Measurements from ENCODE around the gene SYTL3.
"Not testable (repeated sequence)": the region's sequence is repeated elsewhere in the genome, so short reads cannot be mapped to it uniquely, and the experiment has no call there.

Gene SYTL3, protein sequence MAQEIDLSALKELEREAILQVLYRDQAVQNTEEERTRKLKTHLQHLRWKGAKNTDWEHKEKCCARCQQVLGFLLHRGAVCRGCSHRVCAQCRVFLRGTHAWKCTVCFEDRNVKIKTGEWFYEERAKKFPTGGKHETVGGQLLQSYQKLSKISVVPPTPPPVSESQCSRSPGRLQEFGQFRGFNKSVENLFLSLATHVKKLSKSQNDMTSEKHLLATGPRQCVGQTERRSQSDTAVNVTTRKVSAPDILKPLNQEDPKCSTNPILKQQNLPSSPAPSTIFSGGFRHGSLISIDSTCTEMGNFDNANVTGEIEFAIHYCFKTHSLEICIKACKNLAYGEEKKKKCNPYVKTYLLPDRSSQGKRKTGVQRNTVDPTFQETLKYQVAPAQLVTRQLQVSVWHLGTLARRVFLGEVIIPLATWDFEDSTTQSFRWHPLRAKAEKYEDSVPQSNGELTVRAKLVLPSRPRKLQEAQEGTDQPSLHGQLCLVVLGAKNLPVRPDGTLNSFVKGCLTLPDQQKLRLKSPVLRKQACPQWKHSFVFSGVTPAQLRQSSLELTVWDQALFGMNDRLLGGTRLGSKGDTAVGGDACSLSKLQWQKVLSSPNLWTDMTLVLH

DNA sequence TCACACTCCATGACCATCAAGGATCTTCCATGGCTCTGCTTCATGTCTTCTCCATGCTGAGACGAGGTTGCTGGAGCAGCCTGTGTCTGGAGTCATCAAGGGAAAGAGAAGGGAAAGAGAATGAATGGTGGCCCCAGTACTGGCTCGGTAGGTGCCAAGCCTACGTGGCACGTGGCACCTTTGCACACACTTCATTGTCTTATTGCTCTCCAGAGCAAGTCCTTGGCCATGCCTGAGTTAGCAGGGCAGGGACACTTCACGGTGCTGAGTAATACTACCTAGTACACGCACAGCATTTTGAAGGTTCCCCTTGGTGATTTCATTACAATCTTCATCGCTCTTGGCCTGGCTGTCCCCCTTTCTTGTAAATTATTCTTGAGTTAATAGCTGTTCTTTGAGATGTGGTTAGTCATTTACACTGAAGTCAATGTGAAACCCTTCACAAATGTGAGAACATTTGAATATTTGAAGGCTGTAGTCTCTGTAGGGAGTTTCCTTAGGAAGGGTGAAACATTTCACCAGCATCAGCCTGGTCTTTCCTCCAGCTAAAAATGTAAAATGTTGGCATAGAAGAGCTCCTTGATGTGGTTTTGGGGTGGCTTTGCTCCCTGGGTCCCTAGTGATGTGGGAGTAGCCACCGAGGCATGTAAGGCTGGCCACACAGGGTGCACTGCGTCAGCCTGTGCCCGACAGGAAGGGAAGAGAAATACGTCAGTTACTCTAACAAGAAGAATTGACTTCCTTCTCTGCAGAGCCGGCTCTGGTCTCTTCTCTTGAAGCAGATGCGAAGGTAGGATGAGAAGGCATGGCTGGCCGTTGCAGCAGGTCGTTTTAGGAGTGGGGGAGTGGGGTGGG lies at the start of gene SYTL3:
SYTL3 (plus strand) TSS at position 766 of the 855 bp plus-strand sequence. CDS start 13,215 bp downstream, outside the sequence.
- FAIRE-seq, result no peak

DNA sequence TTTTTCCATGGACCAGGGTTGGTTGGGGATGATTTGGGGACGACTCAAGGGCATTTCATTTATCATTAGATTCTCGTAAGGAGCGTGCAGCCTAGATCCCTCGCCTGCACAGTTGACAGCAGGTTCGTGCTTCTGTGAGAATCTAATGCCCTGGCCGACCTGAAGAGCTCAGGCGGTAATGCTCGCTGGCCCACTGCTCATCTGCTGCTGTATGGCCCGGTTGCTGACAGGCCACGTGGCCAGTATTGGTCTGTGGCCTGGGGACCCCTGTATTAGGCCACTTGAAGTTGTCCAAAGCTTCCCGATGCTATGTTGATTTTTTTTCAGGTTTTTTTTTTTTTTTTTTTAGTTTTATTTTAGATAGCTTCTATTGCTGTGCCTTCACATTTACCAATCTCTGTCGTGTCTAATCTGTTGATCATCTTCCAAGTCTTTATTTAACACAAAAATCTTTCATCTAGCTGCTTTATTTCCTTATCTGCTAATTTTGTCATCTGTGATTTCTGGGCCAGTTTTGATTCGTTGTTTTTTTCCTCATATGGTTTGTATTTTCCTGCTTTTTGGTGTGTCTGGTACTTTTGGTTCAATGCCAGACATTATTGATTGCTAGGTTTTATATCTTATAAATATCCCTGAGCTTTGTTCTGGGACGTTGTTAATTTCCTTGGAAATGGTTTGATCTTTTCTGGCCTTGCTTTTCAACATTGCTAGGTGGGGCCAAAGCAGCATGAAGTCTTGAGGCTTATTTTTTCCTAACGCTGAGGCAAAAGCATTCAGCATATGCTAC lies 46.4 kb upstream of the SYTL3 start:
- no peak for FAIRE-seq

DNA sequence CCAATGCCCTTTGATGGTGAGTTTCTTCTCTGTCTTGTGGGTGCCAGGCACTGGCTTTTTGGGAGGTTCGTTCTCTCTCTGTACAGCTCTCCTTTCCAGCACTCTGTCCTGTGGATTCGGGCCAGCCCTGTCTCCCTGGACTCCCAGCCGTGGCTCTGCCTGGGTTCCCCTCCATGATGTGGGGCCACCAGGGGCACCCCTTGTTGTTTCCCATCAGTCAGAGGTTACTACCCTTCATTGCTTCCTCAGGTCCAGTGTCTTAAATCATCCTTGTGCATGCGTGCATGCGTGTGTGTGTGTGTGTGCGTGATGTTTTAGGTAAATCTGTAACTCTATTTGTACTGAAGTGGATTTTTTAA lies 45.8 kb upstream of the SYTL3 start:
- no peak for FAIRE-seq

DNA sequence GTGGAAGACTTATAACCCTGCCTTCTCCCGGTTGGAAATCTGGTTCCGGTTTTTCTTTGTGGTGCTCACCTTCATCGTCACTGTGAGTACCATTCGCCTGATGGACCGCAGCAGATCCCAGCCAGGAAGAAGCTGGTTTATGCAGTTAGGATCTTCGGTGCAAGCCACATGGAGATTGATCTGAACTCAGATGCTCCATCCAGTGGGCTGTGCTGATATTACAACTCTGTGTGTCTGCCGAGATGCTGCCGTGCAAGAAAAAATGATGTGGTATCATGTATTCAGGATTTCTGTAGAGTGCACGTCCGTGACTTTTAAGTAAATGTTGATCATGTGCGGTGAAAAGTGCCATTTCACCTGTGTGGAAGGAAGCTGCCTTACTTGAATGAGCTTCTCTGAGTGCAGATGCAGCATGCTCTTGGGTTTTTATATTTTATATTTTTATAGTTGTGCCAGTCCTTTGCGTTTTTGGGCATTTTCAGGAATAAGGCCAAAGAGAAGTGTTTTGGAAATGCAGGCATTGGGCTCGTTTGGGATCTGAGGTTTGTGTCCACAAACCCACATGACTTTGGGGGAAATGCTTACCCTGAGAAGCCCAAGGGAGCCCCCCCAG lies 44.5 kb upstream of the SYTL3 start:
- peak; percentile 87 for FAIRE-seq

DNA sequence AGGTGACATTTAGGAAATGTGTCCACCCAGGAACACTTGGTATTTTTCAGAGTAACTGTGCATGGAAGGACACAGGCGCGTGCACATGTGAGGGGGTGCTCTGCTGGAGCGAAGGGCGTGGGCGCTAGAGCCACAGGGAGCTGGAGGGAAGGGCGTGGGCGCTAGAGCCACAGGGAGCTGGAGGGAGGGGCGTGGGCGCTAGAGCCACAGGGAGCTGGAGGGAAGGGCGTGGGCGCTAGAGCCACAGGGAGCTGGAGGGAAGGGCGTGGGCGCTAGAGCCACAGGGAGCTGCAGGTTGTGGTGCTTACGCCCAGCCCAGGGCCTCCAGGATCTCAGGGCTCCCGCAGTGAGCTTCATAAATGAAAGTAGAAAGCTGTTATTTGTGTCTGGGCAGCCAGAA lies 43.8 kb upstream of the SYTL3 start:
- FAIRE-seq, result not testable (repeated sequence)

DNA sequence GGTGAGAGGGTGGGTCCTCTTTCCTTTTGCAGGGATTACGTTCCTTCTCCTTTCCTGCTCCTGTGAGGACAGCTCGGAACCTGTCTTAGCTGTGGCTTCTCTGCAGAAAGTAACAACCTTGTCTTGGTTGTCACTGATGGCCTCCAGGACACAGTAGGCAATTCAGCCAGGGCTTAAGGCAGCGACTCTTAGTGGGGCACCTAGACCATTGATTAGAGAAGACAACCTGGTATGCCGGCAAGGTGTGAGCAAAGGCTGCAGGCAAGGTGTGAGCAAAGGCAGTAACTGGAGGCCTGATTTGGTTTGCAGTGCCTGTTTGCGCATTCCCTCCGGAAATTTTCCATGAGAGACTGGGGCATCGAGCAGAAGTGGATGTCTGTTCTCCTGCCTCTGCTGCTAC lies 42.9 kb upstream of the SYTL3 start:
- FAIRE-seq, result no peak

DNA sequence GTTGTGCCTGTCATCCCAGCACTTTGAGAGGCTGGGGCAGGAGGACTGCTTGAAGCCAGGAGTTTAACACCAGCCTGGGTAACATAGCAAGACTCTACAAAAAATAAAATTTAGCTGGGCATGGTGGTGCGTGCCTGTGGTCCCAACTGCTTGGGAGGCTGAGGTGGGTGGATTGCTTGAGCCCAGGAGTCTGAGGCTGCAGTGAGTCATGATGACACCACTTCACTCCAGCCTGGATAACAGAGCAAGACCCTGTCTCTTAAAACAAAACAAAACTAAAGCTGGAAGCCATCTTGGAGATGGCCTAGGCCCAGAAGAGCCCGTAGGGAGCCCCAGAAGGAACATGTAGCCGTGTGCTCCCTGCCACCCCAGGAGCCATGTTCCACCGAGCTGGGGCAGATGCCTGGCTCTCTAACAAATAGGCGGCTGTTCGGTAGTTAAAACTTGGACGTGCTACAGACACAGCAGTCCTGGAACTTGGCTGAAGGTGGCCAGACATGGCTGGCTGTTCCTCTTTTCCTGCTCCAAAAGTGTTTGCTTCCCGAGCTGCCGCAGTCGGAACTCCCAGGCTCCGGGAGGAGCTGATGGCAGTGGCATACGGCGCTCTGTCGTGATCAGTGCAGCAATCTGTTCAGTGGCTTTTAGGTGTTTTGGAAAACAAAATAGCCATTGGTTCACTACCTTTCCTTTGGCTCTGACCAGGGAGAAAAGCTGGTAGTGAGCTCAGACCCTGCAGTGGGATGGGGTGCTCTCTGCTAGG lies 42.3 kb upstream of the SYTL3 start:
- no peak for FAIRE-seq

DNA sequence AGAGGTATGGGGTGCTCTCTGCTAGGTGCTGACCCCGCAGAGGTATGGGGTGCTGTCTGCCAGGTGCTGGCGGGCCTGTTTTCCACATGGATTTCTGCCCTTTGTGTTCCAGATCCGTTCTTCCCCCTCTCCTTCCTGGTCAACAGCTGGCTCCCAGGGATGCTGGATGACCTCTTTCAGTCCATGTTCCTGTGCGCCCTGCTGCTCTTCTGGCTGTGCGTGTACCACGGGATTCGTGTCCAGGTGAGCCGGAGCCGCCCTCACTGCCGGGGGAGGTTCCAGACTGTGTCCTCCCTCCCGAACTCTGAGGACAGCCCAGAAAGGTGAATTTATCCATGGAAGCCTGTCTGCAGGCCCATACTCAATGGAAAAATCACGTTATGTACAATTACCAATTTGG lies 41.6 kb upstream of the SYTL3 start:
- no peak for FAIRE-seq

DNA sequence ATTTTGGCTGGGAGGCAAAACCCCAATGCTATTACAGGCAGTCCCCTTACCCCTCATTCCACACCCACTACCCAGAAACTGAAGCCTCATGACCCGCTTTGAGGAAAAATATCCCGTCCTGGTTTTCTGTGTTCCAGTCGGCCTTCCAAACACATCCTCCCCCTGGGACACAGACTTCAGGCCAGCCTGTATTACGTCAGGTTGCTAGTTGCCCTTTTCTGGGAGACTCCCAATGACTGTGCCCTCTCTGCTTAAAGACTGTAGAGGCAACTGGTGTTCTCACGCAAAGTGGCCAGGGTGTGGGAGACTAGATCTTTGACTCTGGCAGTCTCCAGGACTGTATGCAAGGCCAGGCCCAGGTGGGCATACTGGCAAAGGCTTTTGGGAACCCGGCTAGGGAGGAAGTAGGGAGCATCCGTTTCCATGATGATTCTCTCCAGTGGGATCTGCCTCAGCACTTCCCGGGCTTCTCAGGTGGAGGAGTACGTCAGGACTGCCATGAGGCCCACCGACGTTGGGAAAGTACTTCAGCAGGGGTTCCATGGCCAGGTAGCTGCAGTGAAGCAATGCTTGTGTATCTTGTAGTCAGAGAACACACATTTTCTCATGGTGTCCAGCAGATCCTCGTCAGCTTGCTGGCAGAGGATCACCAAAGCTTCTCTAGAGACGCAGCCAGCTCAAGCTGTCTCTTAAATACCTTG lies 40.2 kb upstream of the SYTL3 start:
- FAIRE-seq, result no peak

DNA sequence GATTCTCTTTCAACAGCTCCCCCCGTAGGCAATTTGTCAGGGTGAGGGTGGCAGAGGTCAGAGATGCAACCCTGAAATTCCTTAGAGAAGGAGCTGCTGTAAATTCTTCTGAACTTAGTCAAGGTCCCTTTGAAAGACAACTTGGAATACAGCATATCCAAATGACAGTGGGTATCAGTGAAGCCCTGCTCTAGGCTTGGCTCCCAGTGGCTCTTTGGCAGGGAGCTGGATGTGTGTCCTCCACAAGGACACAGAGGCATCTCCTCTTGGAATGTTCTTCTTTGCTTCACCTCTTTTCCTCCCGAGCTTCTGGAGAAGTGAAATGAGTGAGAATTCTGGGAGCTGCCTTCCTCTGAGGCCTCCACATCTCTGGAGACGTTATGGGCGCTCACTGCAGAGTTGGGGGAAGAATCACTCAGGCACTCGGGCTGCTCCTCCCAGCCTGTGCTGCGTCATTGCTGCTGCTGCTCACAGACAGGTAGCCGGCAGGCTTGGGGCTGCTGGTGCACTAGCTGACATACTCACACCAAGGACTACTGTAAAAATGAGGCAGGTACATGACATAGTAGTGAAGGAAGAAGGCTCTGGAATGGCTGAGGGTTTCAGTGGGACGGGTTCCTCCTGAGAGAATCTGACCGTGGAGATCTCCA lies 39.4 kb upstream of the SYTL3 start:
- FAIRE-seq, result no peak

DNA sequence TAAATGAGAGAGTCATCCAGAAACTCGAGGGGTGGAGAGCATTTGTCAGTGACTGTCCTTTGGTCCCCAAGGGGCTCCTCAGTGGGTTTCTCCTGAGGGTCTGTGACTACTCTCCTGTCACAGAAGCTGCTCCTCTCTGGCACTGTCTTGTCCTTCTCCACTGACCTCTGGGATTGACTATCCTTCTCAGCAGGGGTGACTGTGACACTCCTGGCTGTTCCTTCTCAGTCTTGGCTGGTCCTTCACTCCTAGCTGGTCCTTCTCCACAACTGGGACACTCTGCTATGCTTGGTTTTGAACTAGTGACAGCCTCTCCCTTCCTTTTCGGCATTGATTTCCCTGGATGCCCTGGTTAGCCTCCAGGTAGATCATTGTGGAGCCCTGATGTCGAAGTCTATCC lies 38.8 kb upstream of the SYTL3 start:
- no peak for FAIRE-seq

DNA sequence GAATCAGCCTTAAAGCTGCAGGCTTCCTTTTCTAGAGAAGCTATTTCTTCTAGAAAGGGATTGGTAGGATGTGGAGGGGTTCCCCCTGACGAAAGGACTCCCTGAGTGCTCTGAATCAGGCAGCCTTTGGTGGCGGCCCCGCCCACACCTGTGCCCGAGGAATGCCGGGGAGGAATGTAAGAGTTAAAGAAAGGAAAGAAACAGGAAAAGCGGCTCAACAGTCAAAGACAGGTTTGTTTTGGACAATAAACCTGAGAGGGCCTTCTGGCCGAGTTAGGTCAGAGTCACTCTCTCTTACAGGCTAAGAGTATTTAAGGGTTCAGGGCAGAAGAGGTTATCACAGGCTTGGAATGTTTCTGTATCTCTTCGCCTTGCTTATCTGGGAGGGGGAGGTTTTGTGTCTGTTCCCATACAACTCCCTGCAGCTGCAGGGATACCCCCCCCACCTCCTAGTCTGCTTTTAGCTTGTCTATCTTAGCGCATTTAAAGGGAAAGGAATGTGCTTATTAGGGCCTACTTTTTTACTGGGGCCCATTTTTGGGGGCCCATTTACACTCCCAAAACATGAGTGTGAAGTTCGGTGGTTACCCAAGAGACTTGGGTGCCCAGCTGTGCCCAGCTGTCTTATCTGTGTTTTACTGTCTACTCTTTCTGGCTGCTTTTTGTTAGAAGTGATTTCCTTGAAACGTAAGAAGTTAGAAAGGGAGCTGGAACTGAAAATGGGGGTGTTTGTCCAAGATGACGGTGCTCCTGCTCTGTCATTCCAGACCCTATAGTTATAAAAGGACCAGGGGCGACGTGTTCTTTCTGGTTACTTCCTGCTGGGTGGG lies 38.1 kb upstream of the SYTL3 start:
- FAIRE-seq, result no peak

DNA sequence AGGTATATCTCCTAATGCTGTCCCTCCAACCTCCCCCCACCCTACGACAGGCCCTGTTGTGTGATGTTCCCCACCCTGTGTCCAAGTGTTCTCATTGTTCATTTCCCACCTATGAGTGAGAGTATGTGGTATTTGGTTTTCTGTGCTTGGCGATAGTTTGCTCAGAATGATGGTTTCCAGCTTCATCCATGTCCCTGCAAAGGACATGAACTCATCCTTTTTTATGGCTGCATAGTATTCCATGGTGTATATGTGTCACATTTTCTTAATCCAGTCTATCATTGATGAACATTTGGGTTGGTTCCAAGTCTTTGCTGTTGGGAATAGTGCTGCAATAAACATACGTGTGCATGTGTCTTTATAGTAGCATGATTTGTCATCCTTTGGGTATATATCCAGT lies 35.2 kb upstream of the SYTL3 start:
- not testable (repeated sequence) for FAIRE-seq

DNA sequence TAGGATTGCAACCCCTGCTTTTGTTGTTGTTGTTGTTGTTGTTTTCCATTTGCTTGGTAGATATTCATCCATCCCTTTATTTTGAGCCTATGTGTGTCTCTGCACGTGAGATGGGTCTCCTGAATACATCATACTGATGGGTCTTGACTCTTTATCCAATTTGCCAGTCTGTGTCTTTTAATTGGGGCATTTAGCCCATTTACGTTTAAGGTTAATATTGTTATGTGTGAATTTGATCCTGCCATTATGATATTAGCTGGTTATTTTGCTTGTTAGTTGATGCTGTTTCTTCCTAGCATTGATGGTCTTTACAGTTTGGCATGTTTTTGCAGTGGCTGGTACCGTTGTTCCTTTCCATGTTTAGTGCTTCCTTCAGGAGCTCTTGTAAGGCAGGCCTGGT lies 31.6 kb upstream of the SYTL3 start:
- not testable (repeated sequence) for FAIRE-seq

DNA sequence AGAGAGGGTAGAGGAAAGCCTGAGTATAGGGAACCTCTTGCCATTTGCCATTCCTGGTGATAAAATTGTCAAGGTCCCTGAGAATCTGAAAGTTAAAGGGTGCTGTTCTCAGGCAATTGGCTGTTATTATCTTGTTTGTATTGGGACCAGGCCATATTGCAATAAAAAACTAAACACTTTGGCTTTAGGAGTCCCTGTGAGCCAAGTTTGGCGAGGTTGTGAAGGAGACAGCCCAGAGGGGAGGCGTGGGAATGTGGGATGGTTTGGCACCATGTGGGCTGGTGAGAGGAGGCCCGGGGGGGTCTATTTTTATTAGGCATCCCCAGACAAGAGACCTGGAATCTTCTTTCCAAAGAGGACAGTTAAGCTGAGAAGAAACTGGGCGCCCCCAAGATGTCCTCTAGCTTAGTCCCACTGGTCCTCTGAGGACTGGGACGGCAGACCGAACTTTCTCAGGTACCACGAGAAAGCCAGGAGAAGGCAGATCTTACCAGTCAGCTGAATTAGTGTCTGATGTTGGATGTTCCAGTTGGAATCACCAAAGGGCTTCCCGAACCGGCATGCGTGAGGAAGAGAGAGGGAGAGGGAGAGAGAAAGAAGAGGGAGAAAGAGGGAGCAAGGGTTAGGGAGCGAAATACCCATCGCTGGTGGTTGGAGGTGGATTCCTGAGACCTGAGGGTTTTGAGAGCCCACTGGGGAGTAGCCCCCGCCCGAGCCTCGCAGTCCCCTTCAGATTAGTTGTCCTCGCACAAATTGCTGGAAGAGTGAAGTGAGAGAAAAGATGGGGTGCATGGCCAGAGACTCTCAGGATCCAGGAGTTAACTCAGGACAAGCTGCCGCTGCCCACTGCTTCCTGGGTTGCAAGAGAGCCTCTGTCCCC lies 29.7 kb upstream of the SYTL3 start:
- no peak for FAIRE-seq

DNA sequence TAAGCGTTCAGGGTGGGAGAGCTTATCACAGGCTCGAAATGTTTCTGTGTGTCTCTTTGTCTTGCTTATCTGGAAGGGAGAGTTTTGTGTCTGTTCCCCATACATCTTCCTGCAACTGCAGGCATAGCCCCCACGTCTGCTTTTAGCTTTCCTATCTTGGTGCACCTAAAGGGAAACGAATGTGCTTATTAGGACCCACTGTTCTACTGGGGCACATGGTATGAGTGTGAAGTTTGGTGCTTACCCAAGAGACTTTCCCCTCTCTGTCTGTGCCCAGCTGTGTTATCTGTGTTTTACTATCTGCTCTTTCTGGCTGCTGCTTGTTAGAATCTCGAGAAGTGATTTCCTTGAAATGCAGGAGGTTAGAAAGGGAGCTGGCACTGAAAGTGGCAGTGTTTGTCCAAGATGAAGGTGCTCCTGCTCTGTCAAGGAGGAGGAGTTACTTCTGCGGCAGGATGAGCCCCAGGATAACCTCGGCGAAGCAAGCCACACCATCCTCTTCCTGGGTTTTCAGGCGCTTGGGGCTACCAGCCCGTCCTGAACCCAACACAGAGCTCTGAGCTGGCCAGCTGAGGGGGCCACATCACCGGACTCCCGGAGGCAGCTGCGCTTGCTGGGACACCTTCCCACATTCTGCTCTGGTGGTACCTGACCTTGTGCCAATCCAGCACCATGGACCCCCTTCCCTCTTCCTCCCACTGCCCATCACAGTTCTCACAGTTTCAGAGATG lies 28.7 kb upstream of the SYTL3 start:
- FAIRE-seq, result no peak

DNA sequence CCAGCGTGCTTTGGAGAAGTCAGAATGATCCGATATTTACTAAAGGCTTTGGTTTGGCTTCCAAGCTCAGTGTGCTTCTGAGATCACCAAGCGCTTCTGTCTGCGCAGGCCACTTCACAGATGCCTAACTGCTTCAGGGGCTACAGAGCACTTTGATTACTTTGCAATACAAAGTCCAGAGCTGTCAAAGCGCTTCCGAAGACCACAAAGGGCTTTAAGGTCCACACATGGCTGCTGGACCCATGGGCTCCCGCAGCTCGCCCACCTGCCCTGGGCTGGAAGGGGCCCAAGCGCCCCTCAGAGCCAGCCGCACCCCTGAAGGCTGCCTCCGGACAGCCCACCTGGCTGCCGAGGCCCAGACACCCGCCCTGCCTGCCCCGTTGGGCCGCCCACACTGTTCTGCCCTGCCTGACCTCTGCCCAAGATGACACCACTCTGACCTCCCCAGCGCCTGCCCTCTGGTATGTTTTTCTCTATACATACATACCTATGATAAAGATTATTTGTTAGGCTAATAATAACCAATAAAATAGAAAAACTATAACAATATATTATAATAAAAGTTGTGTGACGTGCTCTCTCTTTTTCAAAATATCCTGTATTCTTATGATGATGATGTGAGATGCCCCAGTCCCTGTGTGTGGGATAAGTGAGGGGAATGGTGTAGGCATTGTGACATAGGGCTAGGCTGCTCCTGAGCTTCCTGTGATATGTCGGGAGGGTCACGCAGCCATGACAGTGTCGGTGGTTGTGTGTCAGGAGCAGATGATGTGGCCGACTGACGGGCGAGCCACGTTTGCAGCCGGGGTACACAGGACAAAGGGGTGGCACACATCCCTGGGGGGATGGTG lies 27.9 kb upstream of the SYTL3 start:
- no peak for FAIRE-seq
